Breast epithelium (tissue), 3 donors: ENCODE data around the gene LENG1.

Source experiments
- POLR2A ChIP-seq: fragments of 450-650 bp; IDR thresholded peaks from one replicate; pipeline ENCODE4 v1.6.1; 2016; ENCODE audit warnings: antibody characterized with exemption, mild to moderate bottlenecking, moderate library complexity
- POLR2AphosphoS5 ChIP-seq, 3 donors: sonication (generic); formaldehyde crosslinking; IDR thresholded peaks; one replicate each; pipeline ENCODE4 v1.6.1; 2017; ENCODE audit warnings: antibody characterized with exemption in 3 of 3
- TF ChIP-seq, protein P1 (sequence below), 3 donors: fragments of 450-650 bp; IDR thresholded peaks; one replicate each; pipeline ENCODE4 v1.5.1; 2016 to 2017; ENCODE audit warnings: antibody characterized with exemption in 3 of 3, mild to moderate bottlenecking in 3 of 3, moderate library complexity in 3 of 3

DNA sequence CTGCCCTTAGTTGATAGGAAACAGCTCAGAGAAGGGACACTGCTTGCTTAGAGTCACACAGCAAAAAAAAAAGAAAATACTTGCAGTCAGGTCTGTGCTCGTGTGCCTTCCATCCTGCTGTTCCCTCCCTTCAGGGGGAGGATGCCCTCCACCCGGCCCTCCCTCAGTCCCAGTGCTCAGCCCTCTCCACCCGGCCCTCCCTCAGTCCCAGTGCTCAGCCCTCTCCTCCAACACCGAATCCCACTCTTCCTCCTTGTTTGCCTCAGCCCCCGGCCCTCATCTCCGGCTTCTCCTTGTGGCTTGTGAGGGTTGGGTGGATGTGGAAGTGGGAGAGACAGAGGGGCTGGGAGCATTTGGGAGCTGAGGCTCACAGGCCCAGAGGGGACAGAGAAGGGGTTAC is 49.9 kb downstream of the LENG1 start:
- TF ChIP-seq, protein P1, sequence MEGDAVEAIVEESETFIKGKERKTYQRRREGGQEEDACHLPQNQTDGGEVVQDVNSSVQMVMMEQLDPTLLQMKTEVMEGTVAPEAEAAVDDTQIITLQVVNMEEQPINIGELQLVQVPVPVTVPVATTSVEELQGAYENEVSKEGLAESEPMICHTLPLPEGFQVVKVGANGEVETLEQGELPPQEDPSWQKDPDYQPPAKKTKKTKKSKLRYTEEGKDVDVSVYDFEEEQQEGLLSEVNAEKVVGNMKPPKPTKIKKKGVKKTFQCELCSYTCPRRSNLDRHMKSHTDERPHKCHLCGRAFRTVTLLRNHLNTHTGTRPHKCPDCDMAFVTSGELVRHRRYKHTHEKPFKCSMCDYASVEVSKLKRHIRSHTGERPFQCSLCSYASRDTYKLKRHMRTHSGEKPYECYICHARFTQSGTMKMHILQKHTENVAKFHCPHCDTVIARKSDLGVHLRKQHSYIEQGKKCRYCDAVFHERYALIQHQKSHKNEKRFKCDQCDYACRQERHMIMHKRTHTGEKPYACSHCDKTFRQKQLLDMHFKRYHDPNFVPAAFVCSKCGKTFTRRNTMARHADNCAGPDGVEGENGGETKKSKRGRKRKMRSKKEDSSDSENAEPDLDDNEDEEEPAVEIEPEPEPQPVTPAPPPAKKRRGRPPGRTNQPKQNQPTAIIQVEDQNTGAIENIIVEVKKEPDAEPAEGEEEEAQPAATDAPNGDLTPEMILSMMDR (IDR thresholded peaks at IDR 0.05), result no peak
- no peak for TF ChIP-seq POLR2AphosphoS5 (IDR thresholded peaks at IDR 0.05)
- TF ChIP-seq POLR2A, result no peak
